CD14-positive monocyte (primary cell): ENCODE measurements around the gene MACROD2. TPM values are rescaled to one million over a fixed set of nuclear protein-coding genes. Genes with fewer than 3 reads are reported as not detected.

Experiments used
- DNase-seq, 3 donors: peaks; one replicate each; pipeline ENCODE4 v3.0.0-alpha.2; 2011 to 2022
- H2AFZ ChIP-seq: 2 replicates; pipeline ENCODE4 v1.6.0; 2012; ENCODE audit warnings: mild to moderate bottlenecking, low read depth, low read length, inconsistent platforms; ENCODE audit not compliant: insufficient read depth, poor library complexity, severe bottlenecking
- H3K27ac ChIP-seq, 2 donors: 1 replicate in 1 of 2; 2 replicates in 1 of 2; pipeline ENCODE4 v1.5.1; 2012 to 2013; ENCODE audit warnings: low read length in 2 of 2, control low read depth in 1 of 2, inconsistent platforms in 1 of 2, low read depth in 1 of 2, mild to moderate bottlenecking in 1 of 2
- H3K27me3 ChIP-seq, 2 donors: one replicate each; pipeline versions ENCODE4 v1.6.0 to v1.6.1; 2011 to 2013; ENCODE audit warnings: low read length in 2 of 2; ENCODE audit not compliant: control insufficient read depth in 2 of 2, insufficient read depth in 2 of 2
- H3K36me3 ChIP-seq, 2 donors: replicated peaks in 1 of 2; 1 replicate in 1 of 2; 2 replicates in 1 of 2; pipeline versions ENCODE4 v1.5.1 to v1.6.1; 2012 to 2013; ENCODE audit warnings: low read length in 2 of 2, control low read depth in 1 of 2, inconsistent platforms in 1 of 2, mild to moderate bottlenecking in 1 of 2; ENCODE audit not compliant: insufficient read depth in 2 of 2, control insufficient read depth in 1 of 2
- H3K4me1 ChIP-seq, 2 donors: 1 replicate in 1 of 2; 2 replicates in 1 of 2; pipeline versions ENCODE4 v1.5.1 to v1.6.1; 2012 to 2013; ENCODE audit warnings: low read length in 2 of 2, control low read depth in 1 of 2, inconsistent platforms in 1 of 2, mild to moderate bottlenecking in 1 of 2, moderate library complexity in 1 of 2; ENCODE audit not compliant: insufficient read depth in 2 of 2, control insufficient read depth in 1 of 2
- H3K4me2 ChIP-seq: replicated peaks from 2 replicates; pipeline ENCODE3; 2012; ENCODE audit warnings: low read length, moderate library complexity, mild to moderate bottlenecking; ENCODE audit not compliant: poor library complexity, severe bottlenecking; ENCODE audit errors: extremely low read depth
- H3K4me3 ChIP-seq, 3 experiments: fragments of 200-600 bp in 1 of 3; sonication (generic) in 1 of 3; replicated peaks in 1 of 3; 1 replicate in 2 of 3; 2 replicates in 1 of 3; pipeline ENCODE4 v1.5.1; 2011 to 2013; ENCODE audit warnings: low read length in 3 of 3, mild to moderate bottlenecking in 3 of 3, control low read depth in 2 of 3, low read depth in 2 of 3, inconsistent platforms in 1 of 3, moderate library complexity in 1 of 3
- H3K79me2 ChIP-seq: 2 replicates; pipeline ENCODE4 v1.6.0; 2012; ENCODE audit warnings: mild to moderate bottlenecking, control low read depth, inconsistent platforms, low read length, moderate library complexity; ENCODE audit not compliant: insufficient read depth
- H3K9ac ChIP-seq: 2 replicates; pipeline ENCODE4 v1.6.0; 2017; ENCODE audit warnings: low read length, mild to moderate bottlenecking; ENCODE audit not compliant: insufficient read depth, poor library complexity, severe bottlenecking
- H3K9me3 ChIP-seq, 2 donors: replicated peaks in 1 of 2; 1 replicate in 1 of 2; 2 replicates in 1 of 2; pipeline versions ENCODE4 v1.5.1 to v1.6.1; 2012 to 2013; ENCODE audit warnings: low read length in 2 of 2, control low read depth in 1 of 2; ENCODE audit not compliant: control insufficient read depth in 1 of 2, insufficient read depth in 1 of 2
- H4K20me1 ChIP-seq: 2 replicates; pipeline ENCODE4 v1.6.0; 2012; ENCODE audit warnings: mild to moderate bottlenecking, low read length, control low read depth, moderate library complexity; ENCODE audit not compliant: insufficient read depth
- H3K27ac Mint-ChIP-seq, 7 donors: one replicate each; pipeline ENCODE4 v1.8.0; 2020; ENCODE audit warnings: mild to moderate bottlenecking in 7 of 7, mixed read lengths in 7 of 7, moderate library complexity in 6 of 7, inconsistent platforms in 2 of 7
- H3K27me3 Mint-ChIP-seq, 3 donors: one replicate each; pipeline ENCODE4 v1.8.0; 2021 to 2022; ENCODE audit warnings: low read depth in 3 of 3, mild to moderate bottlenecking in 3 of 3, mixed read lengths in 3 of 3, moderate library complexity in 3 of 3, inconsistent platforms in 1 of 3
- H3K36me3 Mint-ChIP-seq, 2 donors: one replicate each; pipeline ENCODE4 v1.8.0; 2020; ENCODE audit warnings: mixed read lengths in 2 of 2, inconsistent platforms in 1 of 2, mild to moderate bottlenecking in 1 of 2
- H3K4me1 Mint-ChIP-seq: one replicate; pipeline ENCODE4 v1.8.0; 2020; ENCODE audit warnings: mild to moderate bottlenecking, mixed read lengths
- H3K4me3 Mint-ChIP-seq, 2 donors: one replicate each; pipeline ENCODE4 v1.8.0; 2020; ENCODE audit warnings: mild to moderate bottlenecking in 2 of 2, mixed read lengths in 2 of 2, moderate library complexity in 1 of 2
- H3K9me3 Mint-ChIP-seq, 7 donors: one replicate each; pipeline ENCODE4 v1.8.0; 2020 to 2022; ENCODE audit warnings: mixed read lengths in 7 of 7, mild to moderate bottlenecking in 6 of 7, moderate library complexity in 6 of 7, inconsistent platforms in 2 of 7
- CTCF ChIP-seq: fragments of 200-600 bp; IDR thresholded peaks from one replicate; pipeline ENCODE4 v1.8.0; 2022; ENCODE audit warnings: antibody characterized with exemption, mild to moderate bottlenecking
- WGBS: methylation state at CpG from one replicate; pipeline ENCODE4 v1.1.5; 2013; ENCODE audit warnings: missing lambda C conversion rate; ENCODE audit not compliant: insufficient coverage; 5-methylcytosine and 5-hydroxymethylcytosine counted together
- intact Hi-C, 2 donors: fragments of 100-400 bp; cut with micrococcal nuclease; formaldehyde crosslinking; loops; one replicate each; pipeline versions ENCODE4 v1.15.0 to v1.15.1; 2023
- polyA plus RNA-seq, 3 donors: library from polyadenylated mRNA; depleted of rRNA in 1 of 3; unstranded in 2 of 3; stranded (reverse) in 1 of 3; fragments of 300-500 nt in 2 of 3; fragments of >200 nt in 1 of 3; fragmentation: Illumina TruSeq in 2 of 3; gene quantifications; 1 replicate in 2 of 3; 2 replicates in 1 of 3; pipeline ENCODE4 v1.2.3, GENCODE V29; 2012 to 2021

The MACROD2 gene
- polyA plus RNA-seq, 3 donors = 0.23 TPM; not detected in 2

DNA sequence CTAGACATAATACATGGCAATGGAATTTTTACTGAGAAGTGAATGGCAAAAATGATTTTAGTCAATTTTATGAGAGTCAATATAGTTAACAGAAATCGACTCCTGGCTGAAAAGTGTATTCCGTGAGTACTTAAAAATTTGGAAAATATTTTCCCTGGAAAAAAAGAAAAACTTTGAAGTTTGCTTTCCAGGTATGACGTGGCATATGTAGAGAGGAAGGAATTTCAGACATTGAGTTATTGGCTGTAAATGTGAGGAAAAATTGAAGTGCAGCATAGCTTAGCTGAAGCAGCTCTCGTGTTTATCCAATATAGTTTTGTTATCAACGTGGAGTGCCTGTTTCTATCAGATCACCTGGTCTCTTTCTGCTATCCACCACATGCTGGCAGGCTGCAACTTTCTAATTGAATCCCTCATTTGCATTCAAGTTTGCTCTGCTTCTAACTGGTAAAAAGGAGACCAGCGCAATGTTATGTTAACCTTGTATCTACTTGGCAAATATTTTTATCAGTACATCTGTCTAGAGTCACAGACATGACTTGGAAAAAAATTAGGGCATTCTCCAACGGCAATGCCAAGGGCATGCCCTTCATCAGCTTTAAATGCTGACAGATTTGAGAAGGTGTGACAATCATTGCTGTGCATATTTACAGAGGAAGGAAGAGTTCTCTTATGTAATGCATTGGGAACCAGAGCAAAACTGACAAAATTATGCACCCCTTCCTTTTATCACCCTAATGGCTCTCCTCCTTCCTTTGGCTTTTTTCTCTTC lies 1444.9 kb downstream of the MACROD2 start:
- Histone ChIP-seq H3K36me3 (no peaks in the 10 kb centered on the region), H2AFZ (no peak overlapping the region), H3K9me3 (no peaks in the 10 kb centered on the region), H3K9ac (no peak overlapping the region), H3K79me2 (no peaks in the 10 kb centered on the region), H3K27me3 (no peaks in the 10 kb centered on the region), H3K4me1 (no peaks in the 10 kb centered on the region), H3K4me3 (no peak overlapping the region), H3K4me2 (no peak overlapping the region), H3K27ac (no peak overlapping the region), H4K20me1 (no peaks in the 10 kb centered on the region)
- WGBS = 50% methylated on average over 5 of the region's 7 CpGs
- Mint-ChIP-seq H3K36me3 (no peaks in the 10 kb centered on the region), H3K4me3 (no peak overlapping the region), H3K9me3 (peaks cover 0 to 11% (median 5%) of the 10 kb centered on the region in 7 donors), H3K27ac (no peak overlapping the region), H3K4me1 (no peaks in the 10 kb centered on the region), H3K27me3 (peaks cover 0 to 3% (median 0%) of the 10 kb centered on the region in 3 donors)
- no peak for DNase-seq
- intact Hi-C loops = no loop called here
- TF ChIP-seq CTCF = no peak

DNA sequence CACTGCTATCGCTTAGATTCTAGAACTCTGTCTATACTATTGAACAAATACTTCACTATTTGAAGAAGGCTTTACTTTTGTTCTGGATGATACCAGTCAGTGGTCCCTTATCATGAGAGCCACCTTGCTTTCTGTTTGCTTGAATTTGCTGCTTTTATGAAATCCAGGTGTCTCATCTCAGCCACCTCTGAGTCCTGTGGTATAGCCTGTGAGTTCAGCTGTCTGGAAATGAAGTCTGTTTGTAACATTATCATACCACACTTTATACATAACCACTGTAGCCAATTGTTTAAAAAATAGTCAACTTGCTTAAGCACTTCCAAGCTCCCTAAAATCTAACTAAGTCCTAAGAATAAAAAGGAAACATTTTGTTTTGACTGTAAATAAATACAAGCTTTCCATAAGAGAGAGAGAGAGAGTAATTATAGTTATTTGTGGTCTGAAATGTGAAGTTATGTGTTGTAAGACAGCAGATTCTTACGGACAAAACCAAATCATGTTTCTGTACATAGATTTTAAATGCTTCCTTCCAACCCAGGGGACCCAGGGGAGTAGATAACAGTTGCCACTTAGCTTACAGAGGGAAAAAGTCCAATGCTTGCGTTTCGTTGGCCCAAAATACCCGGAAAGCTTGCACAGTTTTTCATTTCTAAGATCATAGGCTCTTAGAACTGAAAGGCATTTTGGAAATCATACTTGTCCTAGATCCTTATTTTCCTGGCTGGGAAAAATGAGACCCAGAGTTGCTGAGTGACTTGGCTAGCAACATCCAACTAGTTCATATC lies 1449.9 kb downstream of the MACROD2 start:
- no peaks in the 10 kb centered on the region for H3K27me3 ChIP-seq
- no peak overlapping the region for H3K9ac ChIP-seq
- Mint-ChIP-seq H3K9me3 (peaks cover 0 to 8% (median 2%) of the 10 kb centered on the region in 7 donors), H3K4me1 (no peaks in the 10 kb centered on the region), H3K27me3 (peaks cover 0 to 3% (median 3%) of the 10 kb centered on the region in 3 donors), H3K36me3 (no peaks in the 10 kb centered on the region), H3K27ac (no peak overlapping the region), H3K4me3 (no peak overlapping the region)
- no peaks in the 10 kb centered on the region for H3K9me3 ChIP-seq
- intact Hi-C loops = no loop called here
- WGBS = no CpG with 5 or more reads among the region's 5 CpGs
- H3K4me3 ChIP-seq = no peak overlapping the region
- DNase-seq = no peak
- H3K27ac ChIP-seq = no peak overlapping the region
- no peak overlapping the region for H3K4me2 ChIP-seq
- TF ChIP-seq CTCF = no peak
- H3K4me1 ChIP-seq = peaks cover 0 to 7% of the 10 kb centered on the region in 2 donors
- no peak overlapping the region for H2AFZ ChIP-seq
- no peaks in the 10 kb centered on the region for H3K36me3 ChIP-seq
- no peaks in the 10 kb centered on the region for H4K20me1 ChIP-seq
- H3K79me2 ChIP-seq = no peaks in the 10 kb centered on the region
